HG02623 (cell line): ENCODE measurements around the gene DVL1.

ENCODE experiments used
- ATAC-seq: cut with Tn5 transposase; IDR thresholded peaks from one replicate; pipeline ENCODE4 v1.9.1; 2021; ENCODE audit warnings: moderate library complexity; ENCODE audit not compliant: unreplicated experiment

Gene DVL1

DNA sequence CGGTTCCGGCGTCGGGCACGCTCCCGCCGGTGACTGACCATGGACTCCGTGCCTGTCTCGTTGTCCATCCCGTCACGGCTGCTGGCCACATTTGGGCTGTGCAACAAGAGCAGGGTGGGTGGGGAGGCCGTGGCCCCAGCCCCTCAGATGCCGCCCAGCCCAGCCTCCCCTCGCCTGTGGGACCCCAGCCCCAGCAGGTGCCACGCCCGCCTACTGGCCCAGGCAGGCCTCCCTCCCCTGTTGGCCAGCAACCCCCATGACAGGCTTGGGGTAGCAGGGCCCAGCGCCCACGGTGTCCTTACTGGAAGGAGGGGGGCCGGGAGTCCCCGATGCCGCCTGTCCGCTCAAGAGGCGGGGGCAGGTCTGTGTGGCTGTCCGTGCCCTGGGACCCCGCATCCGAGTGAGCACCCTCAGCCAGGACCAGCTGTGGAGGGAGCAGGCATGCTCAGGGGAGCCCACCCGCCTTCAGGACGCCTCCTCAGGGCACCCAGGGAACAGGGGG lies 7.1 kb downstream of the DVL1 start:
- no peak for ATAC-seq

DNA sequence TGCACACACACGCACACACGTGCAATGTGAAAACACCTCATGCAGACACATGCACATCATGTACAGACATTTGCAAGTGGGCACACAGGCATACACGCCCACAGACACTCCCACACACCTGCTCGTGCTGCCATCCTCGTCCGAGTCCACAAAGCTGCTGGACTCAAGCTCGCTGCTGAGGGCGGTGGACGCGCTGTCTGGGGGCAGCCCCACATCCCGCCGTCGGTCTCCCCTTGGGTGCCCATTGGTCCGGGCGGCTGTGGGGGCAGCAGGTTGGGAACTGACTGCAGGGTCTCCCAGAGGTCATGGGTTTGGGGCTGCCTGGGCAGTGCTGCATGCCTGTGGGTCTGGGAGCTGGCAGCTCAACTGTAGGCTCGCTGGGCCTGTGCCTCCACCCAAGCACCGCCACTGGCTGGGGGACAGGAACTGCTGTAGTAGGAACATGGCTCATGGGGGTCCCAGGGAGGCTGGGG lies 7.6 kb downstream of the DVL1 start:
- ATAC-seq: no peak

DNA sequence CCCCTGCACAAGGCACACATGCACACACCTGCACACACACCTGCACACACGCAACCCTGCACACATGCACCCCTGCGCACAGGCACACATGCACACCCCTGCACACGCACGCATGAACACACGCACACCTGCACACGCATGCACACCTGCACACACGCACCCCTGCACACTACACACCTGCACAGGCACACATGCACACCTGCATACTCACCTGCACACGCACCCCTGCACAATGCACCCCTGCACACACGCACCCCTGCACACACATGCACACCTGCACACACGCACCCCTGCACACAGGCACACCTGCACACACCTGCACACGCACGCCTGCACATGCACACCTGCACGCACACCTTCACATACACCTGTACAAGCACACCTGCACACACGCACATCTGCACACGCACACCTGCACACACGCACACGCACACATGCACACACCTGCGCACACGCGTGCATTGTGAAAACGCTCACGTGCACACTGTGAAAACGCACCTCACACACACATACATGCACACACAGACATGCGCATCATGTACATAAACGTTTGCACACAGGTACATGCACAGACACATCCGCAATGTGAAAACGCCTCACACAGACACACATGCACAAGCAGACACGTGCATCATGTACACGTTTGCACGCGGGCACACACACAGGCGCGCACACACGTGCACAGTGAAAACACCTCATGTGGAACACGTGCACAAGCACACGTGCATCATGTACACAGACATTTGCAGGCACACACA lies 8.2 kb downstream of the DVL1 start:
- no peak for ATAC-seq

DNA sequence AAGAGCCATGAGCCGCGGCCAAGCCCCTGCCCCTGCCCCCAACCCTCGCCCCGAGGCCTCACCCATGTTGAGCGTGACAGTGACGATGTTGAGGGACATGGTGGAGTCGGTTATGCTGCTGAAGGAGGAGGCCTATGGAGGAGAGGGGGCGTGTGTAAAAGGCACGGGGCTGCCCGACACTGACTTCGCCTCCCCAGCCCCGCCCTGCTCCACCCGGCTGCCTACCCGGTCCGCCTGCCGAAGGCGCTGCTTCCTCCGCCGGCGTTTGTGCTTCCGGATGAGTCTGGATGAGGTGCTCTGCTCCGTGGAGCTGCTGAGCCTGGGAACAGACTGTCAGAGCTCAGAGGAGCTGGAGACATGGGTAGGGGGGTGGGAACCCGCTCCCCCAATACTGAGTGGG lies 9.0 kb downstream of the DVL1 start:
- no peak for ATAC-seq

DNA sequence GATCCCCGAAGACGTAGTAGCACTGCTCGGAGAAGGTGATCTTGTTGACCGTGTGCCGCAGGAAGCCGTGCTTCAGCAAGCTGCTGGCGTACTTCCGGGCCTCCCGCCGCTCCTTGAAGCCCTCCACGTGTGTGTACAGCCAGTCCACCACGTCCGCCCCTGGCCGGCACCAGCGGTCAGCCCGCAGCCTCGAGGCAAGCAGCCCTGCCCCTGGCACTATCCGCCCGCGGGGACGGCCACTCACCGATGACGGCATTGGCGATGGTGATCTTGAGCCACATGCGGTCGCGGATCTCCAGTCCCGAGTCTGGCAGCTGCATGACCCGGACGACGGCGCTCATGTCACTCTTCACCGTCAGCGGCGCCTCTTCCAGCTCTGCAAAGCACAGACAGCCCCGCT lies 10.9 kb downstream of the DVL1 start:
- ATAC-seq: no peak

GRCh38 chr1:1337793-1338147 lies 11.4 kb downstream of the DVL1 start:
- ATAC-seq: no peak

GRCh38 chr1:1336931-1337792 lies 12.1 kb downstream of the DVL1 start:
- ATAC-seq: no peak

- no peak for ATAC-seq
Measured at GRCh38 chr1:1336446-1336845, 12.8 kb downstream of the DVL1 start.

DNA sequence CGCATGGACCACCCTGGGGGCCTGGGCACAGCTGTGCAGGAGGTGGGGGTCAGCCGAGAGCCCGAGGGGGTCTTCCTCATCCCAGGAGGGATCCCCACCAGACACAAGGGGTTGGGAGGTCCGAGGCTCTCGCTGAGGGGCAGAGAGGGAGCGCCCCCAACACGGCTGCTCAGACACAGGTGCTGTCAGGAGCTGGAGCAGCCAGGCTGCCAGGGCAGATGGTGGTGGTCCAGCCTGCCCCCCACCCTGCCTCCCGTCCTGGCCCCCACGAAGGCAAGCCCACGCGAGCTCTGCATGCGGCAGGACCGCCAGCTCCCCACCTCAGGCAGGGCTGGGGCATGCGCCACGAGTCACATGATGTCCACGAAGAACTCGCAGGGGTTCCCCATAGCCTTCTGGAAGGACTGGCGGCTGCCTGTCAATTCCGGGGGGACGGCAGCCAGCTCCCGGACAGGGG lies 13.4 kb downstream of the DVL1 start:
- ATAC-seq: no peak

DNA sequence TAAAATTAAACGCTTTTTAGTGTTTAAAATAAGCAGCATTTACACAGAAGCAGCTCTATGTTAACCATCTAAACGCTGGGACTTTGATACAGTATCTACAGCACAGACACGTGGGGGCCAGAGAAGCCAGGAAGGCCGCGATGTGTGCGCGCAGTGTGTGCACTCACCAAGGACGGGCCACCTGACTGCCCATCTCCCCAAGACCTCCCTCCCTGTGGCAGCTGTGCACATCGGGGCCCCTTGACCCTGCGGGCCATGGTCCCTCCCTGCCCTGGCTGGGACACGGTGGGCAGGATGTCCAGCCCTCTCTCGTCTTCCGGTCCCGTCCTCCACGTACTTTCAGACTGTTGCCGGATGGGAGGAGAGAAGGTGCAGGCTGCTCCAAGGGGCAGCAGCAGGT lies 13.9 kb downstream of the DVL1 start:
- ATAC-seq: no peak

- no peak for ATAC-seq
Measured at GRCh38 chr1:1334835-1335234, 14.4 kb downstream of the DVL1 start.

- ATAC-seq: no peak
Measured at GRCh38 chr1:1333551-1334241, 15.5 kb downstream of the DVL1 start.

GRCh38 chr1:1332774-1333480 lies 16.3 kb downstream of the DVL1 start:
- ATAC-seq: no peak

GRCh38 chr1:1332031-1332755 lies 17.0 kb downstream of the DVL1 start:
- ATAC-seq: no peak

DNA sequence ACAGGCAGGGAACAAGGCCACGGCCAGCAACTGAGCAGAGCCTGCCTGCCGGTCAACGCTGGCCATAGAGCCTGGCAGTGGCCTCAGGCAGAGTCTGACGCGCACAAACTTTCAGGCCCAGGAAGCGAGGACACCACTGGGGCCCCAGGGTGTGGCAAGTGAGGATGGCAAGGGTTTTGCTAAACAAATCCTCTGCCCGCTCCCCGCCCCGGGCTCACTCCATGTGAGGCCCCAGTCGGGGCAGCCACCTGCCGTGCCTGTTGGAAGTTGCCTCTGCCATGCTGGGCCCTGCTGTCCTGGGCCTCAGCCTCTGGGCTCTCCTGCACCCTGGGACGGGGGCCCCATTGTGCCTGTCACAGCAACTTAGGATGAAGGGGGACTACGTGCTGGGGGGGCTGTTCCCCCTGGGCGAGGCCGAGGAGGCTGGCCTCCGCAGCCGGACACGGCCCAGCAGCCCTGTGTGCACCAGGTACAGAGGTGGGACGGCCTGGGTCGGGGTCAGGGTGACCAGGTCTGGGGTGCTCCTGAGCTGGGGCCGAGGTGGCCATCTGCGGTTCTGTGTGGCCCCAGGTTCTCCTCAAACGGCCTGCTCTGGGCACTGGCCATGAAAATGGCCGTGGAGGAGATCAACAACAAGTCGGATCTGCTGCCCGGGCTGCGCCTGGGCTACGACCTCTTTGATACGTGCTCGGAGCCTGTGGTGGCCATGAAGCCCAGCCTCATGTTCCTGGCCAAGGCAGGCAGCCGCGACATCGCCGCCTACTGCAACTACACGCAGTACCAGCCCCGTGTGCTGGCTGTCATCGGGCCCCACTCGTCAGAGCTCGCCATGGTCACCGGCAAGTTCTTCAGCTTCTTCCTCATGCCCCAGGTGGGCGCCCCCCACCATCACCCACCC lies 17.9 kb downstream of the DVL1 start, which contains the start of gene TAS1R3:
TSS of gene TAS1R3 (plus strand) at position 213 of the 898 bp plus-strand sequence. CDS start at position 279, 66 bp downstream.
- ATAC-seq: no peak

- ATAC-seq: no peak
Measured at GRCh38 chr1:1330366-1331067, 18.7 kb downstream of the DVL1 start.

GRCh38 chr1:1329304-1330210 lies 19.7 kb downstream of the DVL1 start:
- ATAC-seq: no peak
